ENCODE measurements around the gene GRAMD1A.
"Not testable (repeated sequence)": the region's sequence is repeated elsewhere in the genome, so short reads cannot be mapped to it uniquely, and the experiment has no call there.

GRCh38 chr19:35050662-35051061 lies 50.5 kb downstream of the GRAMD1A start:
- not testable (repeated sequence) for TF ChIP-seq CTCF (conservative IDR thresholded peaks at IDR 0.05; ENCODE audit: low read length); EZH2phosphoT487 (IDR thresholded peaks at IDR 0.05; ENCODE audit: borderline replicate concordance, low read depth, low read length)
